NCI-H345 (cell line): ENCODE data around the gene PTPRN2.
"Not testable (repeated sequence)": the region's sequence is repeated elsewhere in the genome, so short reads cannot be mapped to it uniquely, and the experiment has no call there.

Experiments
- DNase-seq: peaks from one replicate; lab custom pipeline; 2025; lab: John Stamatoyannopoulos, UW

PTPRN2 gene

DNA sequence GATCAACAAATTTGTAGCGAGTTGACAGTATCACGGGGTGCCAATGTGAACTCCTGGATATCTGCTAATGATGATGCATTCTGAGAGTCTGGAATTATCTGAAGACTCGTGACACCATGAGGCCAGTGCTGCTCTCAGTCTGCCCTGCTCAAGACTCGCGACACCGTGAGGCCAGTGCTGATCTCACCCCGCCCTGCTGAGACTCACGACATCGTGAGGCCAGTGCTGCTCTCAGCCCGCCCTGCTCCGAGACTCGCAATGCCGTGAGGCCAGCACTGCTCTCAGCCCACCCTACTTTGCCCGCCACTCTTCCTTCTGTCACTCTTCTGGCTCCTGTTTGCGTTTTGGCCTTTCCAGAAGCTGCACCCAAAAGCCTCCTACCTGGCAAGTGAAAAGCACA lies 411.8 kb downstream of the PTPRN2 start:
- DNase-seq: no peak

DNA sequence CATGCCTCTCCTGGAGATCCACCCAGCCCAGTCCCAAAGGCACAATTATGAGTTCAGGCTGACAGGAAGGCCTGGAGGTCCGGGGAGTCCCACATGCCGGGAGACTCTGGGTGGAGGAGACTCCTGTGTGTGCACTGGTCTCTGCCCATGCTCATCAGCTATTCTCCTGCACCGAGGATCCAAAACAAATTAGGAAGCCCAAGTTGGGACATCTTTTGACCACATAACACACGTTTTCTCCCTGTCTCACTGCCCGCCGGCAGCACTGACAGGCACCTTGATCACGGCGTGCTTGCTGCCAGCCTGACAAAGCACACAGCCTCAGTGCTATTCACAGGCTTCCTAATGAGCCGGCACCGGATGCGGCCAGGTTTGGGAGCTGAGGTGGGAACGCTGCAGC lies 412.7 kb downstream of the PTPRN2 start:
- DNase-seq: no peak

- no peak for DNase-seq
Observed at GRCh38 chr7:158167373-158167772, 420.2 kb downstream of the PTPRN2 start.

DNA sequence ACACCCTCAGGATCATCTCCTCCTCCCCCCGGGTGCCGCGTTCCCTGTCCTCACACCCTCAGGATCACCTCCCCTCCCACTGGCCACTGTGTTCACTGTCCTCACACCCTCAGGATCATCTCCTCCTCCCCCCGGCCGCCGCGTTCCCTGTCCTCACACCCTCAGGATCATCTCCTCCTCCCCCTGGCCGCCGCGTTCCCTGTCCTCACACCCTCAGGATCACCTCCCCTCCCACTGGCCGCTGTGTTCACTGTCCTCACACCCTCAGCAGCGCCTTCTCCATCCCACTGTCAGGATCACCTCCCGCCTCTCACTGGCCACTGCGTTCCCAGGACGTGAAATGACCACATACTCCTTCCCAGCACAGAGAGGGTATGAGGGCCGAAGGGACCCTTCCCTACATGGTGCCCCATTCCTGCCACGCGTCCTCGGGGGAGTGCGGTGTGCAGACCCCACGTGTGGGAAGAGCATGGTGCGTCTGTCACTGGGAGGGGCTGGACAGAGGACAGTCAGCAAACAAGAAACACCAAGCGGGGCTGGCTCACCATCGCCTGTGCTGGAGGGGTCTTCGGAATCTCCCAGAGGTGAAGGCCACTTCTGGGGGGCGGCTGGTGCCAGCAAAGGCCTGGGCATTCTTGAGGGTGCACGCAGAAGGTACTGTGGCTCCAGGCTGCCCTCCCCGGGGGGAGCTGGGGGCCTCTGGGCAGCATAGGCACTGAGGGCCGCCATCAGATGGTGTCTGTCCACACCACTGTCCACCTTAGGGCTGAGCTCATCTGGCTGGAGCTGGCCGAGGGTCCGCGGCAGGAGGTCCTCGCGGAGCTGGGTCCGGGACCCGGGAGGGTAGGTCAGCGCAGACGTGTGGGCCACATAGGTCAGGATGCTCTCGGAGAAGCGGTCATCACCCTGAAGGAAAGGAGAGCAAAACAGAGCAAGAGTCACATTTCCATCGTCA lies 421.0 kb downstream of the PTPRN2 start:
- DNase-seq: no peak

DNA sequence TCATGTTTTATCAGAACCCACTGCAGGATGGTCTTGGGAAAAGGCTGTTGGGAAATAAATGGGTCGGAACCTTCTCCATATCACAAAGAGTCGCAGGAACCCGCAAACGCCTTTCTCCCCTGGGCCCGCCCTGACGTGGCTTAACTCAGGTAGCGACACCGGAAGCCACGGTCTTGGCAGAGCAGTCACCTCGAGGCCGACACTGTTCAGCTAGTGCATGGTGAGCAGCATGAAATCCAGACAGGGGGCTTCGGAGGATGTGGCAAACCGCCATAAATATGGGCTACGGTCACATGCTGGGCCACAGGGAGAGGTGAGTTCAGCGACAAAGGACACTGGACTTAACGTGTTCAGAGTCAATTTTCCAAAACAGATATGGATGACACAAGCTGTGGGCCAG lies 421.9 kb downstream of the PTPRN2 start:
- DNase-seq: no peak

GRCh38 chr7:158164101-158165095 lies 423.2 kb downstream of the PTPRN2 start:
- DNase-seq: no peak

GRCh38 chr7:158161194-158161593 lies 426.4 kb downstream of the PTPRN2 start:
- peak; percentile 25 for DNase-seq

GRCh38 chr7:158160199-158160598 lies 427.4 kb downstream of the PTPRN2 start:
- DNase-seq: no peak

DNA sequence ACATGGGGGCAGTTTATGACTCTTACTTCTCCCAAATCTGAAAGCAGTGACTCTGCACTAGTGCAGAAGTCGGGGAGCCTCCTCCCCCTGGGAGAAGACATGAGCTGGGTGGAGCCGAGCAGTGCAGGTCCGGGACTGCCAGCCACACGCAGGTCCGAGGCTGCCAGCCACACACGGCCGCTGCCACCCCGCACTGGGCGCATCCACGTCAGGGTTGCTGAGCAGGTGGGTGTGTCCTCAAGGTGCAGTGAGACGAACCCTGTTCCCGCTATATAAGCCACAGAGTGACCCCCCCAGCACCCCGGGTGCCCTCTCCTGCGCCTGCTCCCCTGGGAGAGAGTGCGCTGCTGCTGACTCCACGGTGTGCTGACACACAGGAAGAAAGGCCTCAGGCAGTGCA lies 430.2 kb downstream of the PTPRN2 start:
- no peak for DNase-seq

DNA sequence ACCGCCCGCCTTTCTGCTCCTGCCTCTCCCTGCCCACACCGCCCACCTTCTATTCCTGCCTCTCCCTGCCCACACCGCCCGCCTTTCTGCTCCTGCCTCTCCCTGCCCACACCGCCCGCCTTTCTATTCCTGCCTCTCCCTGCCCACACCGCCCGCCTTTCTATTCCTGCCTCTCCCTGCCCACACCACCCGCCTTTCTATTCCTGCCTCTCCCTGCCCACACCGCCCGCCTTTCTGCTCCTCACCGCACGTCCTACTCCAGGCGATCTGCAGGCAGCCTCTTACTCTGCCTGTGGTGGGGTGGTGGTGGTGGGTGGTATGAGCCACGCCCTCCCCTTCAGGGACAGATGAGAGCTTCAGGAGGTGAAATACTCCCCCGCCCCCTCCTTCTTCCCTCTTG lies 436.4 kb downstream of the PTPRN2 start:
- DNase-seq: not testable (repeated sequence)

GRCh38 chr7:158150234-158150633 lies 437.4 kb downstream of the PTPRN2 start:
- DNase-seq: no peak

DNA sequence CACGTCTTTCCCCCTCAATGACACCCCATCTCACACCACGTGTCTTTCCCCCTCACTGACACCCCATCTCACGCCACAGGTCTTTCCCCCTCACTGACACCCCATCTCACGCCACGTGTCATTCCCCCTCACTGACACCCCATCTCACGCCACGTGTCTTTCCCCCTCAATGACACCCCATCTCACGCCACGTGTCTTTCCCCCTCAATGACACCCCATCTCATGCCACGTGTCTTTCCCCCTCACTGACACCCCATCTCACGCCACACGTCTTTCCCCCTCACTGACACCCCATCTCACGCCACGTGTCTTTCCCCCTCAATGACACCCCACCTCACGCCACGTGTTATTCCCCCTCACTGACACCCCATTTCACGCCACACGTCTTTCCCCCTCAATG lies 440.2 kb downstream of the PTPRN2 start:
- DNase-seq: not testable (repeated sequence)

DNA sequence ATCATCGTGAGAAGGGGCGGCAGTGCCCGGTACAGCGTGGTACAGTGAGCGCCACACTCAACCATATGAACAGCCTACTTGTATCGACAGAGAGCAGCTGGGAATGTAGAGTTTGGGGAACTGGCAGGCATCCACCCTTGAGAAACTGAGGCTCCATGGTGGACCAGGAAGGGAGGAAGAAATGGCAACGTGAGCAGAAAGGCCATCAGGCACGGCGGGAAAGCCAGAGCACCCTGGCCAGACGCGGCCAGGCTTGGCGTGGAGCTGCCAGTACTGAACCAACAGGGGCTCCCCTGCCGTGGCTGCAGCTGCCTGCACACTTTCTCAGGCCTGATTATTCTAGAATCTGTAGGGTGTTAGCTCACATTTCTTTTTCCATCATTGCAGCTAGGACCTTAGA lies 442.3 kb downstream of the PTPRN2 start:
- no peak for DNase-seq

GRCh38 chr7:158143196-158144120 lies 444.2 kb downstream of the PTPRN2 start:
- no peak for DNase-seq

- DNase-seq: no peak
Observed at GRCh38 chr7:158142657-158143056, 445.0 kb downstream of the PTPRN2 start.

GRCh38 chr7:158141806-158142518 lies 445.7 kb downstream of the PTPRN2 start:
- no peak for DNase-seq

- no peak for DNase-seq
Observed at GRCh38 chr7:158141221-158141582, 446.4 kb downstream of the PTPRN2 start.

GRCh38 chr7:158140538-158141220 lies 446.9 kb downstream of the PTPRN2 start:
- no peak for DNase-seq

GRCh38 chr7:158139499-158139898 lies 448.1 kb downstream of the PTPRN2 start:
- no peak for DNase-seq

GRCh38 chr7:158138329-158138597 lies 449.4 kb downstream of the PTPRN2 start:
- DNase-seq: no peak
